Effector CD8-positive, alpha-beta T cell (primary cell): ENCODE data around the gene SLC26A1.
"Not testable (repeated sequence)": the region's sequence is repeated elsewhere in the genome, so short reads cannot be mapped to it uniquely, and the experiment has no call there.

Source experiments
- DNase-seq: peaks from one replicate; lab custom pipeline; 2025; lab: John Stamatoyannopoulos, UW

Gene SLC26A1

DNA sequence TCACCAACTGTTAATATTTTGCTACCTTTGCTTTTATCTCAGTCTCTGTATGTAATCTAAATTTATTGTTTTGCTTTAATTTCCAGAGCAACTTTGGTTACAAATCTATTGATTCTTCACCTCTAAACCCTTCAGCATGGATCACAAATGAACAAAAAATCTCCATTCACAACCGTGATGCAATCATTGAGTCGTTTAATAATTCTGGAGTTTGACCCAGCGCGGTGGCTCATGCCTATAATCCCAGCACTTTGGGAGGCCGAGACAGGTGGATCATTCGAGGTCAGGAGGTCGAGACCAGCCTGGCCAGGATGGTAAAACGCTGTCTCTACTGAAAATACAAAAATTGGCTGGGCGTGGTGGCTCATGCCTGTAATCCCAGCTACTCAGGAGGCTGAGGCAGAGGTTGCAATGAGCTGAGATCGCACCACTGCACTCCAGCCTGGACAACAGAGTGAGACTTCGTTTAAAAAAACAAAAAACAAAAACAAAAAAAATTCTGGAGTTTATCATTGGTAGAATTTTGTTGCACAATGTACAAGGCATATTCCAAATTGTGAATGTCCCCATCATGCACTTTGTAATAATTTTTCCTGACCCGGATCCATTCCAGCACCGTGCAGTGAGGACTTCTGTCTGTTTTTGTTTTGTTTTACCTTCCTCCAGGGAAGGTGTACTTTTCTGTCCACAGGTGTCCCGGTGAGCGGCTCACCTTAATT lies 8.7 kb downstream of the SLC26A1 start:
- DNase-seq: no peak

DNA sequence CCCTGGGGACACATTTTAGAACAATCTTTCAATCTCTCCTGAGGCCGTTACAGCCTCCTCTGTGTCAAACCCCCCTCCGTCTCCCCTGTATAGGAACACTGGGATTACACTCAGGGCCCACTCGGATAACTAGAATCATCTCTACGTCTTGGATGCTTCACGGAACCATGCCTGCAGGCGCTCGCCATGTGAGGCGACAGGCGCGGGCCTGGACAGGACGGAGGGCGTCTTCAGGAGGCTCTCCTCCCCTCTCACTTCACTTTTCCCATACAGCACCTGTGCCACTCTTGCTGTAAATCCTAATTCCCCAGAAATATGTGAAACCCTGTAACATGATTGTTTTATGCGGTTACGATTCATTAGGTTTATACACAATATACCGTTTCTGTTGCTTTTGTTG lies 10.4 kb downstream of the SLC26A1 start:
- DNase-seq: no peak

DNA sequence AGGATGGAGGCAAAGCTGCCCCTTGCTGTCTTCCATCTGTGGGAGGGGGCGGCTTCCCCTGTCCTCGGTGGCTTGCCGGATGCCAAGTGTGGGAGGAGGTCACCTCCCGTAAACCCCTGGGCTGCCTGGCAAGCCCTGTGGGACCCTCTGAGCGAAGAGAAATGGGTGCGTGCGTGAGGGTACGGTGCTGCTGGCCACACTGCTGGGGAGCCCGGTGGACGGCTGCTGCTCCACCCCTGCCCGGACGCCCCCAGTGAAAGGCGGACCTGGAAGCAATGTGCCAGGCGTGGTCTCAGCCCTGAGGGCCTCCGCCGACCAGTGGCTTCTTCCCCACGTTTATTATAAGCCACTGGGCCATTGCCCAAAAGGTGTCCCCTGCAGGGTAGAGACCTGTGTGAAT lies 10.9 kb downstream of the SLC26A1 start:
- DNase-seq: no peak

DNA sequence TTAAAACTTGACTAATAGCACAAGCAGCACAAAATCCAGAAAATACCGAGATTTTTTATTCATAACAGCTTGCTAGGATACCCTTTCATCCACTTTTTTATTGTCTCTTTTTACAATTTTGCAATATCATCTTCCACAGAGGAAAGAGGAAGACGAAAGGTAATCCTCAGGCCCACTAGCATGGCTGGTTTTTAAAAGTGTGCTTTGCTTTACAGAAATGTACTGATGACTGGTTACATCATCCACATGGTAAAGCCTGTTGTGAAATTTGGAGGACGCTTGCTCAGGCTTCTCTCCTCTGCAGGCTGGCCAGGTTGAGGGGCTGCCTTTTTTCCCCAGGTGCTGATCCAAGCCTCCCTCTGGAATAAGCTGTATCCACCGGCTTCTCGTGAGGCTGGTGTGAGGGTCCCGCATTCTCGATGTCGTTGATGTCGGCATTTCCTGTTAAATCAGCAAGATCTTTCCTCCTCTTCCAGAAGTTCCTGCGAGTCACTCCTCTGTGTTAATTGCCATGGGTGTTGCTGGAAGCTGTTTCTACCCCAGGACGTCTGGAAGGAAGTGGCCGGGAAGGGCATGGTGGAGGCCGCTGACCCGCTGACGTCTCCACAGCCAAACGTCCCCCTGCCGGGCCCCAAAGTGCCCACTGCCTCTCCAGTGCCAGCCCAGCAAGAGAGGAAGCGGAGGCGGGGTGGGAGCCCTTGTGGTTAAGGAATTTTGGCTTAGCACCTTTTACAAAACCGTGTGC lies 14.1 kb downstream of the SLC26A1 start:
- DNase-seq: no peak

DNA sequence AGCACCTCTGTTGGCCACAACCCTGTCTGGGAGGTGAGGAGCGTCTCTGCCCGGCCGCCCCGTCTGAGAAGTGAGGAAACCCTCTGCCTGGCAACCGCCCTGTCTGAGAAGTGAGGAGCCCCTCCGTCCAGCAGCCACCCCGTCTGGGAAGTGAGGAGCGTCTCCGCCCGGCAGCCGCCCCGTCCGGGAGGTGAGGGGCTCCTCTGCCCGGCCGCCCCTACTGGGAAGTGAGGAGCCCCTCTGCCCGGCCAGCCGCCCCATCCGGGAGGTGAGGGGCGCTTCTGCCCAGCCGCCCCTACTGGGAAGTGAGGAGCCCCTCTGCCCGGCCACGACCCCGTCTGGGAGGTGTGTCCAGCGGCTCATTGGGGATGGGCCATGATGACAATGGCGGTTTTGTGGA lies 17.2 kb downstream of the SLC26A1 start:
- not testable (repeated sequence) for DNase-seq

DNA sequence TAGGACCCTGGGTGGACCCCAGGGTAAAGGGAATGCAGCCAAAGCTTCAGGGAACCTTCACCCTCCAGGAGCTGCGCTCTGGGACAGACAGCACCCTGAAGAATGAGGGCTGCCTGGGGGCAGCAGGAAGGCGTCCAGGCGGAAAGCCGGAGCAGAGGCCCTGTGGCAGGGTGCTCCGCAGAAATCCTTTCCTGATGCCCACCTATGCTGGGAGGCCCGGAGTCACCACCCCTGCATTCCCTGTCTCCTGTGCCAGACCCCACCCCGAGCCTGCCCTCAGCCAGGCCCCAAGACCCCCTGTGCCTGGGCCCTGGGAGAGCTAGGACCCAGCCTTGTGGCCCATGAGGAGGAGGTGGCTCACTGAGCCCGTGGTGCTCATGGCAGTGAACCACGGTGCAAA lies 18.5 kb downstream of the SLC26A1 start:
- DNase-seq: no peak

DNA sequence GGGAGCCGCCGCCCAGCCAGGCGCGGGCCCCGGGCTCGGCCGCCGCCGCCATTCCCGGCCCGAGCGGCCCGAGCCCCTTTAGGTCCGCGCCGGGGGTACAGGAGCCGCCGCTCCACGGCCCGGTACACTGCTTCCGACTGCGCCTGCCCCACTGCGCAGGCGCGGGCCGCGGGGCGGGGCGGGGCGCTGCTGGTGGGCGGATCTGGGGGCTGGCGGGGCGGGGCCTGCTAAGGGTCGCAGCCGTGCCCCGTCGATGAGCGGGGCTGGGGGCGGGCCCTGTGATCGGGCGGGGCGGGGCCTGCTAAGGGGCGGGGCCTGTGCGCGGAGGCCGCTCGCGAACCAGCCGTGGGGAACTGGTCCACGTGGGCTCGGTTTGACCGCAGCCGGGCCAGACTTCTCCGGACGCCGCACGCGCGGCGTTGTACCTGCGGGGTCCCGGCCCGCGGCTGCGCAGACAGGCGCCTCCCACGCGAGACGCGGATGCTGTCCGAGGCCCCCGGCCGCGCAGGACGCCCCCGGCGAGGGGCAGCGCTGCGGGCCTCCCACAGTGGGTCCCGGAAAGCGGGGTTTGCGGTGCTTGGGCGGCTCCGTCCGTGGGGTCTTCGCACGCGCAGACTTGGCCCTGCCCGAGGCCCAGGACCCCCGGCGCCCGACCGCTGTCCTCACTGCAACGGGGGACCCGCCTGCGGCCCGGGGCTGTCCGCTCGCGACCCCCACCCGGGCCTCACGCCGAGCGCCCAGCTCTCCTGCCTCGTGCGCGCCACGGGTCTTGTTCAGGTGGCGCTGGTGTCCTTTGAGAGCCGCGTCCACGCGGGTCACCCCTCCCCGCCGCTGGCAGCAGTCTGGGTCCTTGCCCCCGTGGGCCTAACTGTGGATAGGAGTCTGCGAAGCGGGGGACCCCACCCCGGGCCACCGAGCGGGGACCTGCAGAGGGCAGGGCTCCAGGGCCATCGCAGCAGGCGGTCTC lies 19.5 kb downstream of the SLC26A1 start, which contains the start of gene DGKQ:
TSS of gene DGKQ (minus strand) at position 139 of the 967 bp plus-strand sequence. CDS start at position 52, 87 bp downstream.
- peak; percentile 88 for DNase-seq

DNA sequence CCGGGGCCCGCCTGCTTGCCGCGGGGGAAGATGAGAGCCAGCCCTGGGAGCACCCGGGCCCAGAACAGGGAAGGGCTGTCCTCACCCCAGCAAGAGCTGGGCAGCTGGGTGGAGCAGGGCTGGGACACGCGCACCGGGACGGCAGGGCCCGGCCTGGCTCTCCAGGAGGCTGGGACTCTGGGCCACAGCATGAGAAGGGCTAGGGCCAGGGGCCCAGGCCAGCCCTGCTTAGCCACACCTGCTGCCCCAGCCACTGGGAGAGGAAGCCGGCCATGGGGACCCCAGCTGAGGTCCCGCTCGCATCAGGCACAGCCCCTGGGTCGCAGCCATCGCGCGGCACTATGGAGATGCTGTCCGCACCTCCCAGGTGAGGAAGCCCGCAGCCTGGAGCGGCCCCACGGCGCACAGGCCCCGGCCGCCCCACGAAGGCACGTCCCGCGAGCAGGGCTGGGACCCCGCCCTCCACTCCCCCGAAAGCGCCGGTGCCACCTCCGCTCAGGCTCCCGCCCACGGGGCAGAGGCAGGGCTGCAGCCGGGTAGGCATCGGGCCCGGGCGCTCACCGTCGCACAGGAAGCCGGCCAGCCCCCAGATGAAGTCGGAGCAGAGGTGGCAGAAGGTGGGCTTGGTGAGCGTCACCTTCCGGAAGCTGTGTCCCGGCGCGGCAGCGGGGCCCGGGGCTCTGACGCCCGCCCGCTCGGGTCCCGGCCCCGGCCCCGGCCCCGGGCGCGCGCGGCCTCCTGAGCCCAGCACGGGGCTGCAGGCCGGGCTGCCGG lies 20.4 kb downstream of the SLC26A1 start:
- peak; percentile 48 for DNase-seq

DNA sequence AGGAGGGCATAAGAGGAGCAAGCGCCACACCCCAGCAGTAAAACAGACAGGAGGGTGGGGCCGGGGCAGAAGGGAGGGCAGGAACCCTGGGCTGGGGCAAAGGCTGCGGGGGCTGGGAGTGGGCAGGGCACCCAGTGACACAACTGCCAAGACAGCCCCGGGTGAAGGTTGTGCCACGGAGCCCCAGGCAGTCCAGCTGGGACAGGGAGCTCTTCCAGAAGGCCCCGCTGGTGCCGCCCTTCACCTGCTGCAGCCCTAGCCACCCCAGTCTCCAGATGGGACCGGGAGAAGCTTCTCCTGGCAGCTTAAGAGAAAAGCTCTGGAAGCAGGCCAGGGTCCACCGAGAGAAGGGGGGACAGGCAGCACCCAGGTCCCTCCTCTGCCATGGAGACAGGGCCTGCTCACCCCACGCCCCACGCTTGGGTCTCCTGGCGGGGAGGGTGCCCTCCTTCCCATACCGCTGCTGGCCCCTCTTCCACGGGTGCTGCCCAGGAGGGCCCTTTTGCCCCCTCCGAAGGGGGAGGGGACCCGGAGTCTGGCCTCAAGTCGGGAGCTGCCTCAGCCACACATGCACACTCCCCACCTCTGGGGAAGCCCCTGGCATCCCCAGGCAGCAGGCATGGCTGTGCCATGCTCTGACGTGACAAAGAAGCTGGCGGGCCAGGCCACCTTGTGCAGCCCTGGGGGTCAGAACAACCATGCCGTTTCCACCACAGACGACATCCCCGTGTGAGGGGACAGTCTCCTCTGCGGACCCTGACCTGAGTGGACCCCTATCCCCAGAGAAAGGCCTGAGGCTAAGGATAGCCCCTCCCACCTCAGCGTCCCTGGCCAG lies 21.3 kb downstream of the SLC26A1 start:
- DNase-seq: no peak

DNA sequence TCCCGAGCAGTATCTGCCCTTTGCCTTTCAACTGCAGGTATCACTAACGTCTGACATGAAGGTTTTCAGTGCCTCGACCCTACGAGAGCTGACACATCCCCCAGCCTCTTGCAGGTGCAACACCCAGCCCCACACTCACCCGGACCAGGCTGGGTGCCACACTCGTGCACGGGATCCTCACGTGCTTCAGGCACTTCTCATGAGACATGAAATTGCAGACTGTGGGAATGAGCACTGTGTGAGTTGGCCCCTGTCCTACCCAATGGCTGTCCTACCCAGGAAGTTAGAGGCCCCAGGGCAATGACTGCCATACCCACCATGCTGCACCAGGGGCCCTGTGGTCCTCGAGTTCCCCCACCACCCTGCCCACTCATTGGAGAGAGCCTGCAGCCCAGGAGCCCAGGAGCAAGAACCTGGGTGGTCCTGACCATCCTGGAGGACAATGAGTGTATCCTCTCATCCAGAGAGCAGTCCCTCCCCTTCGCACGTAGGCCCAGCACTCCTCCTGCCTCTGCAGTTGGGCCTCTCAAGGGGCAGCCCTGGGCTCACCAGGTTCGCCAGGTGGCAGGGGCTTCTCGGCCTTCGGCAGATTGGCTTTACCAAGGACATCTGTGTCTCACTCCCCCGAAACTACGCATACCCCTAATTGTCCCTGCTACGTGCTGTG lies 22.2 kb downstream of the SLC26A1 start:
- no peak for DNase-seq

DNA sequence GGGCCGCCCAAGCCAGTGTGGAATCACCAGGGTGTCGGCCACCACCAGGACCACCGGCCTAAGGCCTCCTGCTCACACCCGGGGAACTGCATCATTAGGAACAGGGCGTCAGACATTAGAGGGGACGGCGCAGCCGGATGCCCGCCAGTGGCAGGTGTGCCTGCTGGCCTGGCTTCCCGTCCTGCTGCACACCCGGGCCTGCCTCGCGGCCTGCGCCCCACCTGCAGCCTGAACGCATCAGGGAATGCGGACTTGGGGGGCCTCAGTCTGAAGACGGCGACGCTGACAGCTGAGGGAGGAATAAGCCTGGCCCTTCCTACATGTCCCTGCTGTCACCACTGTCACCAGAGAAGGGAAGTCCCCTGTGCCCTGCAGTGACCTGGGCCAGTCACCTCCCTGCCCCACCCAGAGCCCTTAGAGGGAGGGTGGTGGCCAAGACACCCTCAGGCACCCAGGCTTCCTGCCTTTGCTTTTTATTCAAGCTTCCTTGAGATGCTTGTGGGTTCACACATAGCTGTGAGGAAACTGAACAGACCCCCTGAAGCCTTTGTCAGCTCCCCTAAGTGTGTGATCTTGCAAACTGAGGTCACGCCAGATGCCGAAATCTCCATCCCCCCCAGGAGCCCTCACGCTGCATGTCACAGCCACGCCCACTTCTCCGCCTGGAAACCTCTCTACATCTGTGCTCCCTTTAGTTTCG lies 23.0 kb downstream of the SLC26A1 start:
- peak; percentile 28 for DNase-seq

DNA sequence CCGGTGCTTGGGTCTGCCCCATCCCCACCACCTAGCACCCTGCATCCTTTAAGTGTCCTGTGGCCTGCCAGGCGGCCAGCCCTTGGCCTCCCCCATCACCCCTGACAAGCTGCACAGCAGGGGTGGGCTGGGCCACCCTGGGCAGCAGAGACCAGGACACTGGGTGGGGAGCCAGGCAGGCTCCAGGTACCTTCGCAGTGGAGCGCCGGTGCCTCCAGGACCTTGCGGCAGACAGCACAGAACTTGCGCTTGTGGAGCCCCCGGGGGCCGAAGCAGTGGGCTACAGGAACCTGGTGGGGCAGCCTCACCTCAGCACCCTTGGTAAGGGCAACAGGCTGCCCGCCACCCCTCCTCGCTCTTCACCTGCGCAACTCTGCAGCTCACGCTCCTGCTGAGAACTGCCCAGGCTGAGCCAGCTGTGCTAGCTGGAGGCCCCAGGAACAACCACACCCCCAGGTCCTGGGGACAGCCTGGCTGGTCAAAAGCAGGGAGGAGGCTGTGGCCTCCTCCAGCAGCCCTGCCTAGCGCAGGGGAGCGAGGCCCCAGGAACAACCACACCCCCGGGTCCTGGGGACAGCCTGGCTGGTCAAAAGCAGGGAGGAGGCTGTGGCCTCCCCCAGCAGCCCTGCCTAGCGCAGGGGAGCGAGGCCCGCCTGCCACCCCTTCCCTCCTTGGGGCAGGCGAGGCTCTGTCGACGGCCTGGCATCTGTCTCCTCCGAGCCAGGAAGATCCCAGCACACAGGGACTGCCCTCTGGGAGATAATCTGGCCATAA lies 24.4 kb downstream of the SLC26A1 start:
- DNase-seq: no peak

DNA sequence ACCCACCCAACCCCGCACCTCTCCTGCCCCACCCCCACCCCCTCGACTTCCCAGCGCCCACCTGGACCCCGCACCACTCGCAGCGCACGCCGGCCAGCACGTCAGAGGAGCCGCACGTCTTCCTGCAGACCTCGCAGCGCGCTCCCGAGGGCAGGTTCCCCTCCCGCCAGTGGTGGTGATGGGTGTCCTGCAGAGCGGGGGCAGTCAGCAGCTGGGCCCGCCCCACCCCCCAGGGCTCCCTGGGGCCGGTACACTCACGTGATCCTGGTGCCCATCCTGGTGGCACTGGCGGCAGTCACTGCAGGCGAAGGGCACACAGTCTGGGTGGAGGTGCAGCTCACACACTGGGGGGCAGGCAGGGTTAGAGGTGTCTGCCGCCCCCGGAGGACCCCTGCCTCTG lies 25.0 kb downstream of the SLC26A1 start:
- DNase-seq: no peak

DNA sequence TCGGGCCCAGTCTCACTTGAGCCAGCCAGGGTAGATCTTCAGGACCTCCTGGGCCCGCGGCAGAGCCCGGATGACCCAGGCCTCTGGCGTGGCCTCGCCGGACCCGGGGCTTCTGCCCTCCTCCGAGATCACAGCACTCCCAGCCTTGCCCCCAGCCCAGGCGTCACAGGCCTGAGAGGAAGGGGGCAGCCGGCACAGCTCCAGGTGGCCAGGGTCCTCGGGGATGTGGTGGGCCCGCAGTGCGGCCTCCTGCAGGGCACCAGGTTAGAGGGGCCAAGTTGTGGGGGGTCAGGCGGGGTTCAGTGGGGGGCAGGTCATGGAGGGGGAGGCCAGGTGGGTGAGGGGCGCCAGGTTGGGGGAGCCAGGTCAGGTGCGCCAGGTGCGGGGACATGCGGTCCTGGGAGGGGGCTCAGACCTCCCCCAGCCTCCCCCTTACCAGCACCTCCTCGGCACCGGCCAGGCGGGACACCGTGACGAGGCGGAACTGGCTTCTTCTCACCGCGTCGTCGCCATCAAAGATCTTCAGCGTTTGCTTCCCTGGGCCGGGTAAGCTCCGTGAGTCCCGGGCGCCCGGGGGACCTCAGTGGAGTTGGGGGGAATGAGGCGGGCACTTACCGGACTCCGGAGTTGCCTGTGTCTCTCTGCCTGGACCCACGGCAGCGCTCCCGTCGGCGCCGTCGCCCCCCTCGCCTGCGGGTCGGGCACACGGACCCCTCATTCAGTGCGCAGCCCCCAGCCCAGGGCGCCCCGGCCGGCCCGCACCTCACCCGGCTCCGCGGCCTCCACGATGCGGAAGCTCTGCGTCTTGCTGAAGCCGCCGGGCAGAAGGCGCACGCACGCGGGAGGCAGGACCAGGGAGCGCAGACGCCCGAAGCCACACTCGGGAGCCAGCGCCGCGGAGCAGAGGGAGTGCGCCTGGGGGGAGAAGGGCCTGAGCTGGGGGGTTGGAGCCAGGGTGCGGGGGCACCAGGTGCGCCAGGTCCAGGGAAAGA lies 25.8 kb downstream of the SLC26A1 start:
- DNase-seq: no peak

DNA sequence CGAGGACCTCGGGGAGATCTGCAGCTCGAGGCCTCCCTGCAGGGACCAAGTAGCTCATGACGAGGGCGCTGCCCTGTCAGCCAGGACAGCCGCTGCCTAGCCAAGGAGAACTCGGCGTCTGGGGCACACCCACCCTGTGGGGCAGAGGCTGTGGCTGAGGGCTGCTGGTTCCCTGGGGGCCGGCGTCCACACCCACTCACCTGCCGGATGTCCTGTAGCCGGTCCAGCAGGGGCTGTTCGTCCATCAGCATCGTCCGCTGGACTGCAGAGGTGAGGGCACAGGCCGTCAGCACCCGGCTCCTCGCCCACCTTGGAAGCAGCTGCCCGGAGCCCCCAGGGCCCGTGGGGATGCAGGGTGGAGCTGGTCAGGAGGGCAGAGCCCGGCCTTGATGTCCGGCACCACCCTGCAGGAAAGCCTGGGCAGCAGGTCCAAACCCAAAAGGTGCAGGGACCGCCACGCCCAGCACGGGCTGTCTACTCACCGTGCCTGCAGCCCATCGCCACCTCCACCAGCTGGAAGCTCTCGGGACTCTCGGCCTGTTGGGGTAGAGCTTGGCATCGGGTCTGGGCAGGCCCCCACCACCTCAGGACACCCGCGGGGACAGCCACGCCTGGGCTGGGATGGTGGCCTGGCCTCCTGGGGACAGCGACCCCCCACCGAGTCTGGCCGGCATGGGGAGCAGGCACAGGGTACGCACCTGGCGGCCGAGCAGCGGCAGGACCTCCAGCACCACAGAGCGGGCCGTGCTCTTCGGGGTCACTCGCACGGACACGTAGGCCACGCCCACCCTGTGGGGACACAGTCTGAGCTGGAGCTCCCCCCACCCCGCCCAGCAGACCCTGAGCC lies 26.7 kb downstream of the SLC26A1 start:
- DNase-seq: no peak

DNA sequence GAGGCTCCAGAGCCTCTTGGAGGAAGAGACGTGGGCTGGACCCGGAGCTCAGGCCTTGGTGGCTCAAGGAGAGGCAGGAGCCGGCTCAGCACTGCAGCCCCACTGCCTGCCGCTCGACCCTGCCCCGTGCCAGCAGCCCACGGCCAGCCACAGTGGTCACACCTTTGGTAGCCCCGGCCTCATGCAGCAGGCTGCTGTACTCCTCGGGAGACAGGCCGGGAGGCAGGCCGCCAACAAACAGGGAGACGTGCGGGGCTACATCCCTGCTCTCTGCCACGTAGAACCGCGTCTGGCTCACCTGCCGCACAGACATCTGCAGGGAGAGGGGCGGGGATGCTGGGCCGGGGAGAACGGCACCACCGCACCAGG lies 27.5 kb downstream of the SLC26A1 start:
- DNase-seq: no peak
